ENCODE results near the gene ZNF48.

The ZNF48 gene

DNA sequence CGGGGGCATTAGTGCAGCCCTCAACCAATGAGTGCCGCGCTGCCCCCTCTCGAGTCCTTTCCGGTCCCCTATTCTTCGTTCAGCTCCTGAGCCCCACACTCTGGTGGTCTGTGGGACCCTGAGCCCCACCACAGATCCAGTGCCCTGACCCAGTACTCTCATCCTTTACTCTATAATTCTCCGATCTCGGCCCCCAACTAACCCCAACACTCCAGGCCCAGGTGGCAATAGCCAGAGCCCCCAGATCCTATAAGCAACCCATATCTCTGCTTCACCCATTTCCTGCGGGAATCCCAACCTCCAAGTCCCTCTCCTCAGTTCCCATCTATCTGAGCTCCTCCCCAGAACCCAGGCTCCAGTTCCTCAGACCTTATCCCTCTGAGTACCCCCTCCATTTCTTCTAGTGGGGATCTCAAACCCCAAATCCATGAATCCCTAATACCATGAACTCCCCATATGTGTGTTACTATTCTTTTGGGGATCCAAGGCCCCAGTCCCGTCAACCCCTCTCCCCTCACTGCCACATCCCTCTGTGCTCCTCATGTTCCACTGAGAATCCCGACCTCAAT, 23.9 kb upstream of the ZNF48 start:
- TF ChIP-seq, protein P1, sequence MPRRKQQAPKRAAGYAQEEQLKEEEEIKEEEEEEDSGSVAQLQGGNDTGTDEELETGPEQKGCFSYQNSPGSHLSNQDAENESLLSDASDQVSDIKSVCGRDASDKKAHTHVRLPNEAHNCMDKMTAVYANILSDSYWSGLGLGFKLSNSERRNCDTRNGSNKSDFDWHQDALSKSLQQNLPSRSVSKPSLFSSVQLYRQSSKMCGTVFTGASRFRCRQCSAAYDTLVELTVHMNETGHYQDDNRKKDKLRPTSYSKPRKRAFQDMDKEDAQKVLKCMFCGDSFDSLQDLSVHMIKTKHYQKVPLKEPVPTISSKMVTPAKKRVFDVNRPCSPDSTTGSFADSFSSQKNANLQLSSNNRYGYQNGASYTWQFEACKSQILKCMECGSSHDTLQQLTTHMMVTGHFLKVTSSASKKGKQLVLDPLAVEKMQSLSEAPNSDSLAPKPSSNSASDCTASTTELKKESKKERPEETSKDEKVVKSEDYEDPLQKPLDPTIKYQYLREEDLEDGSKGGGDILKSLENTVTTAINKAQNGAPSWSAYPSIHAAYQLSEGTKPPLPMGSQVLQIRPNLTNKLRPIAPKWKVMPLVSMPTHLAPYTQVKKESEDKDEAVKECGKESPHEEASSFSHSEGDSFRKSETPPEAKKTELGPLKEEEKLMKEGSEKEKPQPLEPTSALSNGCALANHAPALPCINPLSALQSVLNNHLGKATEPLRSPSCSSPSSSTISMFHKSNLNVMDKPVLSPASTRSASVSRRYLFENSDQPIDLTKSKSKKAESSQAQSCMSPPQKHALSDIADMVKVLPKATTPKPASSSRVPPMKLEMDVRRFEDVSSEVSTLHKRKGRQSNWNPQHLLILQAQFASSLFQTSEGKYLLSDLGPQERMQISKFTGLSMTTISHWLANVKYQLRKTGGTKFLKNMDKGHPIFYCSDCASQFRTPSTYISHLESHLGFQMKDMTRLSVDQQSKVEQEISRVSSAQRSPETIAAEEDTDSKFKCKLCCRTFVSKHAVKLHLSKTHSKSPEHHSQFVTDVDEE (CRISPR knock-in tag; IDR thresholded peaks at IDR 0.05), result no peak
- TF ChIP-seq ISL1 (CRISPR knock-in tag; IDR thresholded peaks at IDR 0.05), result no peak
- no peak for TF ChIP-seq OSR1 (CRISPR knock-in tag; IDR thresholded peaks at IDR 0.05)
- no peak for TF ChIP-seq ARNTL (CRISPR knock-in tag; IDR thresholded peaks at IDR 0.05; ENCODE audit: borderline replicate concordance, low read depth)
- no peak for TF ChIP-seq BACH2 (CRISPR knock-in tag; IDR thresholded peaks at IDR 0.05; ENCODE audit: borderline replicate concordance)
- no peak for TF ChIP-seq RARB (CRISPR knock-in tag; IDR thresholded peaks at IDR 0.05)
- TF ChIP-seq TCF4 (CRISPR knock-in tag; IDR thresholded peaks at IDR 0.05; ENCODE audit: borderline replicate concordance), result no peak
- TF ChIP-seq ZNF8 (CRISPR knock-in tag; IDR thresholded peaks at IDR 0.05), result no peak
- no peak for TF ChIP-seq ESRRG (CRISPR knock-in tag; IDR thresholded peaks at IDR 0.05)
- ATAC-seq, result no peak

DNA sequence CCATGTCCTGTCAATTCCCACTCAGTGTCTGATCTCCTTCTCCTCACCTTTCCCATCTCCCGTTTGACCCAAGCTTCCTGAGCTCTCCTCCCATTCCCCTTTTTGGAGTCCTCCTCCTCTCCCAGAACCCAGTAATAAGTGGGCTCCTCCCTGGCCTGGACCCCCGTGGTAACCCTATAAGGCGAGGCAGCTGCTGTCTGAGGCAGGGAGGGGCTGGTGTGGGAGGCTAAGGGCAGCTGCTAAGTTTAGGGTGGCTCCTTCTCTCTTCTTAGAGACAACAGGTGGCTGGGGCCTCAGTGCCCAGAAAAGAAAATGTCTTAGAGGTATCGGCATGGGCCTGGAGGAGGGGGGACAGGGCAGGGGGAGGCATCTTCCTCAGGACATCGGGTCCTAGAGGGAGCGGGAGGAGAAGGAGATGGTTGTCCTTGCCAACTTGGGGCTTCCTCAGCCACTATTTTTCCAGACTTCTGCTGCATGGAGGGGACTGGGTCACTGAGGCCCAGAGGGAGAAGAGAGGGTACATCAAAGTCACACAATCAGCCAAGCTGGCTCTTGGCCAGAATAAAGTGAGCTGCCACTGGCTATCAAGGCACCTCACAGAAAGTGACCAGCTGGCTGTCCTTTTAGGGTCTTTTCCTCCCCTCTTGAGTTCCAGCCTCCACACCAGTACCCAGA, 23.0 kb upstream of the ZNF48 start:
- ATAC-seq, result no peak

DNA sequence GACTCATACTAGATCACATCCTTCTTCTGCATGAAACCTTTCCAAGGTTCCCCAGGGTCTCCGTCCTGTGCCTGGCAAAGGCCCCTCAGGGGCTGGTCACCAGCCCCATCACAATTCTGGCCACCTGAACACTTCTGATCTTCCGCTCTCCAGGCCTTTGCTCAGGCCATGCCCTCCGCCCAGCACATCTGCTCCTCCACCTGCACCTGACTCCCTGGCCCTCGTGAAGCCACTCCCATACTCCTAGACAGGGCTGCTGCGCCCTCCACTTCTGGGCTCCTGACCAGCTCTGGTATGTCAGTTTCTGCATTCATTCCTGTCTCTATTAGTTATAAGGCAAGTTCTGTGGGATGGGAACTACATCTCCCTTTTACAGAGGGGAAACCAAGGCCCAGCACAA, 22.5 kb upstream of the ZNF48 start:
- no peak for ATAC-seq
- TF ChIP-seq, protein P1 (CRISPR knock-in tag; IDR thresholded peaks at IDR 0.05), result no peak
- TF ChIP-seq ZNF565 (CRISPR knock-in tag; conservative IDR thresholded peaks at IDR 0.05; ENCODE audit: low read depth) (no peak), ISL1 (CRISPR knock-in tag; IDR thresholded peaks at IDR 0.05) (no peak), ESRRG (CRISPR knock-in tag; IDR thresholded peaks at IDR 0.05) (no peak), SNAI2 (CRISPR knock-in tag; IDR thresholded peaks at IDR 0.05) (no peak), TOX (CRISPR knock-in tag; IDR thresholded peaks at IDR 0.05; ENCODE audit: borderline replicate concordance) (no peak), ZNF8 (CRISPR knock-in tag; IDR thresholded peaks at IDR 0.05) (no peak), ZFP30 (CRISPR knock-in tag; IDR thresholded peaks at IDR 0.05) (no peak), BACH2 (CRISPR knock-in tag; IDR thresholded peaks at IDR 0.05; ENCODE audit: borderline replicate concordance) (no peak), ZFP3 (CRISPR knock-in tag; IDR thresholded peaks at IDR 0.05) (no peak), ZNF70 (CRISPR knock-in tag; IDR thresholded peaks at IDR 0.05) (no peak)
- TF ChIP-seq, protein P2, sequence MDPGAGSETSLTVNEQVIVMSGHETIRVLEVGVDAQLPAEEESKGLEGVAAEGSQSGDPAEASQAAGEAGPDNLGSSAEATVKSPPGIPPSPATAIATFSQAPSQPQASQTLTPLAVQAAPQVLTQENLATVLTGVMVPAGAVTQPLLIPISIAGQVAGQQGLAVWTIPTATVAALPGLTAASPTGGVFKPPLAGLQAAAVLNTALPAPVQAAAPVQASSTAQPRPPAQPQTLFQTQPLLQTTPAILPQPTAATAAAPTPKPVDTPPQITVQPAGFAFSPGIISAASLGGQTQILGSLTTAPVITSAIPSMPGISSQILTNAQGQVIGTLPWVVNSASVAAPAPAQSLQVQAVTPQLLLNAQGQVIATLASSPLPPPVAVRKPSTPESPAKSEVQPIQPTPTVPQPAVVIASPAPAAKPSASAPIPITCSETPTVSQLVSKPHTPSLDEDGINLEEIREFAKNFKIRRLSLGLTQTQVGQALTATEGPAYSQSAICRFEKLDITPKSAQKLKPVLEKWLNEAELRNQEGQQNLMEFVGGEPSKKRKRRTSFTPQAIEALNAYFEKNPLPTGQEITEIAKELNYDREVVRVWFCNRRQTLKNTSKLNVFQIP (CRISPR knock-in tag; IDR thresholded peaks at IDR 0.05; ENCODE audit: borderline replicate concordance, low read depth), result no peak
- TF ChIP-seq, protein P3, sequence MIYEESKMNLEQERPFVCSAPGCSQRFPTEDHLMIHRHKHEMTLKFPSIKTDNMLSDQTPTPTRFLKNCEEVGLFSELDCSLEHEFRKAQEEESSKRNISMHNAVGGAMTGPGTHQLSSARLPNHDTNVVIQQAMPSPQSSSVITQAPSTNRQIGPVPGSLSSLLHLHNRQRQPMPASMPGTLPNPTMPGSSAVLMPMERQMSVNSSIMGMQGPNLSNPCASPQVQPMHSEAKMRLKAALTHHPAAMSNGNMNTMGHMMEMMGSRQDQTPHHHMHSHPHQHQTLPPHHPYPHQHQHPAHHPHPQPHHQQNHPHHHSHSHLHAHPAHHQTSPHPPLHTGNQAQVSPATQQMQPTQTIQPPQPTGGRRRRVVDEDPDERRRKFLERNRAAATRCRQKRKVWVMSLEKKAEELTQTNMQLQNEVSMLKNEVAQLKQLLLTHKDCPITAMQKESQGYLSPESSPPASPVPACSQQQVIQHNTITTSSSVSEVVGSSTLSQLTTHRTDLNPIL (CRISPR knock-in tag; IDR thresholded peaks at IDR 0.05; ENCODE audit: low read depth), result no peak
- TF ChIP-seq, protein P4, sequence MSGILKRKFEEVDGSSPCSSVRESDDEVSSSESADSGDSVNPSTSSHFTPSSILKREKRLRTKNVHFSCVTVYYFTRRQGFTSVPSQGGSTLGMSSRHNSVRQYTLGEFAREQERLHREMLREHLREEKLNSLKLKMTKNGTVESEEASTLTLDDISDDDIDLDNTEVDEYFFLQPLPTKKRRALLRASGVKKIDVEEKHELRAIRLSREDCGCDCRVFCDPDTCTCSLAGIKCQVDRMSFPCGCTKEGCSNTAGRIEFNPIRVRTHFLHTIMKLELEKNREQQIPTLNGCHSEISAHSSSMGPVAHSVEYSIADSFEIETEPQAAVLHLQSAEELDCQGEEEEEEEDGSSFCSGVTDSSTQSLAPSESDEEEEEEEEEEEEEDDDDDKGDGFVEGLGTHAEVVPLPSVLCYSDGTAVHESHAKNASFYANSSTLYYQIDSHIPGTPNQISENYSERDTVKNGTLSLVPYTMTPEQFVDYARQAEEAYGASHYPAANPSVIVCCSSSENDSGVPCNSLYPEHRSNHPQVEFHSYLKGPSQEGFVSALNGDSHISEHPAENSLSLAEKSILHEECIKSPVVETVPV (CRISPR knock-in tag; IDR thresholded peaks at IDR 0.05), result no peak
- TF ChIP-seq, protein P5, sequence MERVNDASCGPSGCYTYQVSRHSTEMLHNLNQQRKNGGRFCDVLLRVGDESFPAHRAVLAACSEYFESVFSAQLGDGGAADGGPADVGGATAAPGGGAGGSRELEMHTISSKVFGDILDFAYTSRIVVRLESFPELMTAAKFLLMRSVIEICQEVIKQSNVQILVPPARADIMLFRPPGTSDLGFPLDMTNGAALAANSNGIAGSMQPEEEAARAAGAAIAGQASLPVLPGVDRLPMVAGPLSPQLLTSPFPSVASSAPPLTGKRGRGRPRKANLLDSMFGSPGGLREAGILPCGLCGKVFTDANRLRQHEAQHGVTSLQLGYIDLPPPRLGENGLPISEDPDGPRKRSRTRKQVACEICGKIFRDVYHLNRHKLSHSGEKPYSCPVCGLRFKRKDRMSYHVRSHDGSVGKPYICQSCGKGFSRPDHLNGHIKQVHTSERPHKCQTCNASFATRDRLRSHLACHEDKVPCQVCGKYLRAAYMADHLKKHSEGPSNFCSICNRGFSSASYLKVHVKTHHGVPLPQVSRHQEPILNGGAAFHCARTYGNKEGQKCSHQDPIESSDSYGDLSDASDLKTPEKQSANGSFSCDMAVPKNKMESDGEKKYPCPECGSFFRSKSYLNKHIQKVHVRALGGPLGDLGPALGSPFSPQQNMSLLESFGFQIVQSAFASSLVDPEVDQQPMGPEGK (CRISPR knock-in tag; IDR thresholded peaks at IDR 0.05; ENCODE audit: borderline replicate concordance), result no peak

More for the DNA sequence above, 23.0 kb upstream of the ZNF48 start:
- TF ChIP-seq PPARA (CRISPR knock-in tag; IDR thresholded peaks at IDR 0.05; ENCODE audit: borderline replicate concordance) (no peak), OSR1 (CRISPR knock-in tag; IDR thresholded peaks at IDR 0.05) (no peak), ZFP30 (CRISPR knock-in tag; IDR thresholded peaks at IDR 0.05) (no peak), ZC3H10 (CRISPR knock-in tag; IDR thresholded peaks at IDR 0.05) (no peak), ZNF565 (CRISPR knock-in tag; conservative IDR thresholded peaks at IDR 0.05; ENCODE audit: low read depth) (no peak), ESRRG (CRISPR knock-in tag; IDR thresholded peaks at IDR 0.05) (no peak), TCF4 (CRISPR knock-in tag; IDR thresholded peaks at IDR 0.05; ENCODE audit: borderline replicate concordance) (no peak), RARB (CRISPR knock-in tag; IDR thresholded peaks at IDR 0.05) (no peak), CSDC2 (CRISPR knock-in tag; IDR thresholded peaks at IDR 0.05) (no peak), BACH2 (CRISPR knock-in tag; IDR thresholded peaks at IDR 0.05; ENCODE audit: borderline replicate concordance) (no peak), GLIS3 (CRISPR knock-in tag; IDR thresholded peaks at IDR 0.05) (no peak), ZNF8 (CRISPR knock-in tag; IDR thresholded peaks at IDR 0.05) (no peak)
- TF ChIP-seq, protein P2 (CRISPR knock-in tag; IDR thresholded peaks at IDR 0.05; ENCODE audit: borderline replicate concordance, low read depth), result no peak

Measured in SK-N-SH treated with all-trans-retinoic acid at 6 μM for 48 hours (cell line).